ENCODE results near the gene EPB41L2. TPM values are rescaled to one million over a fixed set of nuclear protein-coding genes. Genes with fewer than 3 reads are reported as not detected.

EPB41L2 gene
- total RNA-seq, 4 donors from 2014 or later = 104 to 317 (median 144) TPM

DNA sequence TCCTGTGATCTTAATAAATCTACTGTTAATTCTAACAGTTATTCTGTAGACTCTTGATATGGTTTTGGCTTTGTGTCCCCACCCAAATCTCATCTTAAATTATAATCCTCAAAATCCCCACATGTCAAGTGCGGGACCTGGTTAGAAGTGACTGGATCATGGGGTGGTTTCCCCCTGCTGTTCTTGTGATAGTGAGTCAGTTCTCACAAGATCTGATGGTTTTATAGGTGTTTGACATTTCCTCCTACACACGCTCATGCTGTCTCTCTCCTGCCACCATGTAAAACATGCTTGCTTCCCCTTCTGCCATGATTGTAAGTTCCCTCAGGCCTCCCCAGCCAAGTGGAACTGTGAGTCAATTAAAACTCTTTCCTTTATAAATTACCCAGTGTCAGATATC lies 10.5 kb upstream of the EPB41L2 start:
- ATAC-seq (ENCODE audit: low FRiP score) (no peak), DNase-seq (ENCODE audit: low spot score) (no peak)
- TF ChIP-seq CTCF (IDR thresholded peaks at IDR 0.05) = no peak

- TF ChIP-seq CTCF (IDR thresholded peaks at IDR 0.05) = no peak
- ATAC-seq (ENCODE audit: low FRiP score) (no peak), DNase-seq (ENCODE audit: low spot score) (no peak)
Observed at GRCh38 chr6:131070061-131070460, 7.0 kb upstream of the EPB41L2 start.

- TF ChIP-seq CTCF (IDR thresholded peaks at IDR 0.05) = no peak
- DNase-seq (ENCODE audit: low spot score) = no peak
- no peak for ATAC-seq (ENCODE audit: low FRiP score)
Observed at GRCh38 chr6:131068165-131068564, 5.1 kb upstream of the EPB41L2 start.

- DNase-seq (ENCODE audit: low spot score) (no peak), ATAC-seq (ENCODE audit: low FRiP score) (no peak)
- TF ChIP-seq CTCF (IDR thresholded peaks at IDR 0.05) = no peak
Observed at GRCh38 chr6:131067521-131067920, 4.5 kb upstream of the EPB41L2 start.

DNA sequence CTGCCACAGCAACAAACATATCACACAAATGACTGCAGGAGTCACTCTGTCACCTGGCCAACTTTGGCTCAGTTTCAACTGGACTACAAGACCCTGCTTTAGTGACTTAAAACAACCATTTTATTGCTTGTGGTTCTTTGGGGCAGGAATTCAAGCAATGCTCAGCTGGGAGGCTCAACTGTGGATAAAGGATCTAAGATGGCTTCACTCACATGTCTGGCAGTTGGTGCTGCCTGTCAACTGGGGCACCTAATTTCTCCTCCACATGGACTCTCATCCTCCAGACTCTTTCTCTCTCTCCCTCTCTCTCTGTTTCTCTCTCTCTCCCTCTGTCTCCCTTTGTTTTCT lies 2.8 kb upstream of the EPB41L2 start:
- TF ChIP-seq CTCF (IDR thresholded peaks at IDR 0.05) = no peak
- no peak for DNase-seq (ENCODE audit: low spot score)
- no peak for ATAC-seq (ENCODE audit: low FRiP score)

DNA sequence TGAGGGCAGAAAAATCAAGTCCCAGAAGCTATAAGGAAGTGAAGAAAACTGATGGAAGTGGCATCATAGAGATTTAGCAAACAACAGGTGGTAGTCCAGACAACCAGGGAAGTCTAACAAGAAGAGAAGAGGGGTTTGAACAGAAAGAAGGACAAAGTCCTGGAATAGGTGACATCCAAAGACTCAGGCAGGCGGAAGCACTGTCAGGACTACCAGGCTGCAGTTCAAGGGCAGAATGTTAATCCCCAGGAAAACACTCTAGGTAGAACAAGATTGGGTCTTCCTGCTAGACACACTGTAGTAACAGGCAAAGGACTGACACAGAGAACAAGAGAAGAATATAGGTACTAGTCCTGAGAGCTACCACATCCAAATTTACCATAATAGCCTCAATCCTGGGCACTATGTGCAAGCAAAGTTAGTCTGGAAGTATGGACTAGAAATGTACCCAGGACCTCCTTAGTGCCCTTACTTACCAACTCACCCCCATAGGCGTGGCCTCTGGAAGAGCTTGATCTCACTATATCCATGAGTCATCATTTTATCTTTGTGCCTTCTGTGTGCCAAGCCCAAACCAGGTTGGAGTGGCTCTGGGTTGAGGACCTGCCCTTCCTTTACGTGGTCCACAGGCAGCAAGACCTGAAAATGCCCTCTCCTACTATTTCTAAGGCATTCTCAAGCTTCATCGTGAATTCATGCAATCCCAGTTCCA lies 2.2 kb upstream of the EPB41L2 start:
- DNase-seq (ENCODE audit: low spot score) (no peak), ATAC-seq (ENCODE audit: low FRiP score) (no peak)
- no peak for TF ChIP-seq CTCF (IDR thresholded peaks at IDR 0.05)

DNA sequence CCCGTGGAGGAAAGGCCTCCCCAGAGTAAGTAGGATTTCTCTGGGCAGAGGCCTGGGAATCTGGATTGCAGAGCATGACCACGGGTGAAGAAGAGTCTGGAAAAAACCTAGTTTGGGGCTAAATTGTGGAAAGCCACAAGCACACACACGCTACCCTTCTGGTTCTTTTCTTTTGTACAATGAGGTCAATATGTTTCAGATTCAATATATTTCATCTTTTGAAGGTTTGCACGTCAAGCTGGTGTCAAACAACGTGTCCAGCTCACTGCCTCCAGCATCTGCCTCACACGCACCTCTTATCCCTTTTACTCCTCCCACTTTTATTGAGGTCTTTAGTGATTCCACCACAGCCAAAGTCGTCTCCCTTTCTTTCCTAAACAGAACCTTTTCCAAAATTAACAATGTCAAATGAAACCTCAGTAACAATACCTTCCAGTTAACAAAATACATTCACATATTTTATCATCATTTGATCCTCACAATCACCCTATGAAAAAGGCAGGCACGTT lies 773 bp upstream of the EPB41L2 start:
- no peak for ATAC-seq (ENCODE audit: low FRiP score)

More for the DNA sequence above, 773 bp upstream of the EPB41L2 start:
- no peak for DNase-seq (ENCODE audit: low spot score)
- TF ChIP-seq CTCF (IDR thresholded peaks at IDR 0.05) = no peak

Measured in omental fat pad (tissue), 4 donors.